K562 (cell line): ENCODE measurements around the gene TEDDM1.

ENCODE experiments used
- ARID3B ChIP-seq: fragments of 250-450 bp; sonication (Bioruptor Pico); IDR thresholded peaks from 2 replicates; pipeline ENCODE4 v1.4.0; 2020; ENCODE audit warnings: borderline replicate concordance
- IRF2 ChIP-seq: sonication (generic); formaldehyde crosslinking; IDR thresholded peaks from 2 replicates; pipeline ENCODE4 v1.8.1; 2022; ENCODE audit warnings: mild to moderate bottlenecking, missing genetic modification reagents
- LARP7 ChIP-seq: fragments of 450-650 bp; IDR thresholded peaks from 2 replicates; pipeline ENCODE4 v1.6.1; 2016
- SNRNP70 ChIP-seq: fragments of 200-400 bp; formaldehyde crosslinking; optimal IDR thresholded peaks from 2 replicates; pipeline ENCODE3; 2017; ENCODE audit warnings: low read depth, low read length
- ZZZ3 ChIP-seq: fragments of 450-650 bp; IDR thresholded peaks from 2 replicates; pipeline ENCODE4 v1.6.1; 2016; ENCODE audit warnings: antibody characterized with exemption, mild to moderate bottlenecking, moderate library complexity

- TF ChIP-seq ARID3B (CRISPR knock-in tag) (no peak), IRF2 (CRISPR knock-in tag) (no peak), ZZZ3 (no peak), LARP7 (no peak), SNRNP70 (no peak)
These were observed 9.0 kb downstream of the TEDDM1 start, which contains the start of gene GLUL for GRCh38 chr1:182391362-182392049.
